Ovary (tissue), 9 donors: ENCODE measurements around the gene KCNN3. TPM values are rescaled to one million over a fixed set of nuclear protein-coding genes. Genes with fewer than 3 reads are reported as not detected.
A peak's percentile ranks its signal among the peaks of the same experiment; 100 is the strongest.

ENCODE experiments used
- DNase-seq, 5 donors: peaks; one replicate each; pipeline ENCODE4 v3.0.0-alpha.2; 2019 to 2020
- H3K27ac ChIP-seq, 2 donors: fragments of 200-600 bp; one replicate each; pipeline versions ENCODE4 v1.5.1 to v1.8.0; 2019 to 2022
- H3K27me3 ChIP-seq: fragments of 200-600 bp; one replicate; pipeline ENCODE4 v1.8.0; 2022
- H3K36me3 ChIP-seq: fragments of 200-600 bp; sonication (generic); one replicate; pipeline ENCODE4 v1.5.1; 2019
- H3K4me1 ChIP-seq: one replicate; pipeline ENCODE4 v1.8.1; 2013; ENCODE audit warnings: mild to moderate bottlenecking, moderate library complexity; ENCODE audit not compliant: insufficient read depth
- H3K4me3 ChIP-seq: fragments of 200-600 bp; sonication (generic); one replicate; pipeline ENCODE4 v1.5.1; 2017
- H3K9me3 ChIP-seq, 2 donors: fragments of 200-600 bp in 1 of 2; sonication (generic) in 1 of 2; one replicate each; pipeline versions ENCODE4 v1.5.1 to v1.8.1; 2013 to 2019; ENCODE audit warnings: mild to moderate bottlenecking in 1 of 2, moderate library complexity in 1 of 2
- CTCF ChIP-seq, 3 donors: fragments of 450-650 bp in 2 of 3; fragments of 200-600 bp in 1 of 3; IDR thresholded peaks; one replicate each; pipeline versions ENCODE4 v1.5.1 to v1.8.0; 2016 to 2022; ENCODE audit warnings: antibody characterized with exemption in 3 of 3, mild to moderate bottlenecking in 1 of 3
- EP300 ChIP-seq: sonication (generic); formaldehyde crosslinking; IDR thresholded peaks from one replicate; pipeline ENCODE4 v1.6.1; 2017; ENCODE audit warnings: antibody characterized with exemption
- POLR2A ChIP-seq: fragments of 450-650 bp; IDR thresholded peaks from one replicate; pipeline ENCODE4 v1.6.1; 2017; ENCODE audit warnings: antibody characterized with exemption, mild to moderate bottlenecking, moderate library complexity
- WGBS, 3 donors: extraction: QIAGEN DNeasy Blood & Tissue Kit in 1 of 3; methylation state at CpG; one replicate each; pipeline versions ENCODE4 v1.1.5 to v1.1.7; 2013 to 2017; 5-methylcytosine and 5-hydroxymethylcytosine counted together
- intact Hi-C, 4 donors: fragments of 100-400 bp; cut with DNase I; formaldehyde crosslinking; loops; one replicate each; pipeline versions ENCODE4 v1.11.0 to v1.15.1; 2022 to 2023
- polyA plus RNA-seq, 2 donors: library from polyadenylated mRNA; stranded (reverse); fragments of 200-250 nt in 1 of 2; fragments of 350-450 nt in 1 of 2; fragmentation: Illumina TruSeq in 1 of 2; extraction: RNeasy Lipid Tissue Mini Kit (QIAGEN cat#74804) in 1 of 2; gene quantifications; one replicate each; pipeline ENCODE4 v1.2.3, GENCODE V29; 2013 to 2014
- total RNA-seq, 7 donors: library from RNA; depleted of rRNA in 2 of 7; stranded (reverse); fragments of >200 nt in 2 of 7; fragmentation: NEBNext Ultra II Directional in 3 of 7; extraction: Animal tissue kit (Norgen Biotek cat#: 25700) in 3 of 7; gene quantifications; one replicate each; pipeline versions ENCODE4 v1.1.0 to v1.2.4, GENCODE V29; 2016 to 2023
- donor health status: DM: no; HTN: no; CAD: no; lungs with moderate emphysema.
- donor health status: DM: no; HTN: no; CAD: no.
- donor health status: Bipolar disorder and iron deficiency.
- donor health status: DM: yes; HTN: yes; CAD: no.
- donor health status: DM: no; HTN: no; CAD: no.
- donor health status: DM: yes; HTN: yes; CAD: no.

The KCNN3 gene
- total and polyA plus RNA-seq, 9 donors = 0.71 to 6.1 (median 1.7) TPM

- TF ChIP-seq CTCF (IDR thresholded peaks at IDR 0.05) (peak in 1 of 3 donors; percentile 14), EP300 (no peak), POLR2A (no peak)
- Histone ChIP-seq H3K9me3 (no peaks in the 10 kb centered on the region), H3K4me3 (no peak overlapping the region), H3K4me1 (no peaks in the 10 kb centered on the region), H3K27me3 (no peaks in the 10 kb centered on the region), H3K36me3 (no peaks in the 10 kb centered on the region), H3K27ac (no peak overlapping the region)
- intact Hi-C loops = loop anchor here in 1 of 4 donors (10.0 kb wide), 1 partner anchor 61 kb away; no protein-coding TSS in a partner anchor
- 42 to 49% (median 44%) methylated on average over 2 of the region's 2 CpGs for WGBS, 3 donors
- DNase-seq = no peak
These were observed 174.1 kb downstream of the KCNN3 start for GRCh38 chr1:154695985-154696384.

DNA sequence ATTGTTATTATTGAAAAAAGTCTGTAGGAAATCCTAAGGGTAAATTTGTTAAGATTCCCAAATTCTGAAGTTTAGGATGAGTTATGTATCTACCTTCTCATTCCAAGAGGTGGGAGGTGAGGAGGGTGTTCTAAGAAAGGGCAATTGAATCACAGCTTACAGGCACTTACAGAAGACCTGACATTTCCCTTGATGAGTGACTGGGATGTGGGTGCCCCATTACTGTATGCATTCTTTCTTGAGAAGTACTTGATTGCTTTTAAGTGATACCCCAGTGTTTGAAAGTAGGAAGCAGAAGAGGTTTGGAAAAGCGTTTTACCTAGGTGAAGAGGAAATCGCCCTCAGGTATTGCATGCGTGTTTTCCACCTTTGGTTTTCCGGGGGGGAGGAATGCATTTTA is 175.1 kb downstream of the KCNN3 start:
- intact Hi-C loops = loop anchor here in 1 of 4 donors (10.0 kb wide), 1 partner anchor 60 kb away; no protein-coding TSS in a partner anchor
- no peak for DNase-seq
- no peak for TF ChIP-seq POLR2A
- TF ChIP-seq EP300 = no peak
- TF ChIP-seq CTCF (IDR thresholded peaks at IDR 0.05) = no peak
- no peaks in the 10 kb centered on the region for H3K27me3 ChIP-seq
- no peak overlapping the region for H3K4me3 ChIP-seq
- no peaks in the 10 kb centered on the region for H3K4me1 ChIP-seq
- WGBS, 3 donors = 85 to 86% (median 86%) methylated on average over 4 of the region's 4 CpGs
- H3K9me3 ChIP-seq = no peaks in the 10 kb centered on the region
- H3K36me3 ChIP-seq = no peaks in the 10 kb centered on the region
- H3K27ac ChIP-seq = no peak overlapping the region

DNA sequence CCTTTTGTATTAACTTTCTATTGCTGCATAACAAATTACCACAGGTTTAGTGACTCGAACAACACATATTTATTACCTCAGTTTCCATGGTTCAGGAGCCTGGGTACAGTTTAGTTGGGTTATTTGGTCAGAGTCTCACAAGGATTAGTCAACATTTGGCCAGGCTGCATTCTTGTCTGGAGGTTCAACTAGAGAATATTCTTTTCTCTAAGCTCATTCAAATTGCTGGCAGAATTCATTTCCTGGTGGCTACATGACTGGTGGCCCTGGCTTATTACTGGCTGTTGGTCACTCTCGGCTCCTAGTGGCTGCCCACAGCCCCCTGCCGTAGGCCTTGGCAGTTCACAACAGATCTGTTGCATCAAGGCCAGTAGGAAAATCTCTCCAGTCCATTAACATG is 181.0 kb downstream of the KCNN3 start:
- intact Hi-C loops = no loop called here
- 73 to 80% (median 76%) methylated on average over 3 of the region's 3 CpGs for WGBS, 3 donors
- Histone ChIP-seq H3K4me1 (no peaks in the 10 kb centered on the region), H3K36me3 (no peaks in the 10 kb centered on the region), H3K27me3 (no peaks in the 10 kb centered on the region), H3K9me3 (no peaks in the 10 kb centered on the region), H3K4me3 (no peak overlapping the region), H3K27ac (no peak overlapping the region)
- TF ChIP-seq EP300 (no peak), POLR2A (no peak), CTCF (IDR thresholded peaks at IDR 0.05) (no peak)
- no peak for DNase-seq

GRCh38 chr1:154686507-154686906 is 183.6 kb downstream of the KCNN3 start:
- 18 to 37% (median 19%) methylated on average over 2 of the region's 2 CpGs for WGBS, 3 donors
- Histone ChIP-seq H3K27me3 (no peaks in the 10 kb centered on the region), H3K9me3 (no peaks in the 10 kb centered on the region), H3K27ac (no peak overlapping the region), H3K4me1 (no peaks in the 10 kb centered on the region), H3K36me3 (no peaks in the 10 kb centered on the region), H3K4me3 (no peak overlapping the region)
- TF ChIP-seq CTCF (IDR thresholded peaks at IDR 0.05) (no peak), EP300 (no peak), POLR2A (no peak)
- intact Hi-C loops = no loop called here
- no peak for DNase-seq
